ENCODE results near the gene TSPO. TPM values are rescaled to one million over a fixed set of nuclear protein-coding genes. Genes with fewer than 3 reads are reported as not detected.

Gene TSPO
- total and polyA plus RNA-seq, 2 of the 8 experiments (the other 6 are each of a cell fraction or from before 2014, with no cell fraction given) = 19.9 to 51.5 TPM

DNA sequence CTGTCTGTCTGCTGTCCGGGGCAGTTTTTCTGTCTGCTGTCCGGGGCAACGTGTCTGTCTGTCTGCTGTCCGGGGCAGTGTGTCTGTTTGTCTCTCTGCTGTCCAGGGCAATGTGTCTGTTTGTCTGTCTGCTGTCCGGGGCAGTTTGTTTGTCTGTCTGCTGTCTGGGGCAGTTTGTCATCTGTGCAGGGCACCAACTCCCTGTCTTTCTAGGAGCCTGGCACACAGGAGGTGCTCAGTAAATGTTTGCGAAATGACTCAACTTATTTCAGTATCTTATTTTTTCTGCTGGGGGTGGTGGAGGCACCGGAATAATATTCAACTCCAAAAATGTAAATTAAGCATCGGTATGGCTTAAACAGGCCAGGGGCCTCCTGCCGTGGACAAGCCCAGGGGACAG is 47.6 kb downstream of the TSPO start (continued):
- TF ChIP-seq RXRA (IDR thresholded peaks at IDR 0.05; ENCODE audit: insufficient read depth, low read depth, low read length) (no peak), SAP30 (IDR thresholded peaks at IDR 0.05; ENCODE audit: insufficient read depth, insufficient replicate concordance, low read length) (no peak)

Measured in H1 (cell line).